Glomerular visceral epithelial cell (primary cell): Measurements from ENCODE around the gene CELSR3.

Experiments used
- DNase-seq: peaks from one replicate; pipeline ENCODE4 v3.0.0-alpha.2; 2016; ENCODE audit errors: extremely low spot score

The CELSR3 gene

GRCh38 chr3:48660800-48661400, 1.8 kb downstream of the CELSR3 start:
- DNase-seq = no peak

- no peak for DNase-seq
Measured at GRCh38 chr3:48656841-48657281, 5.8 kb downstream of the CELSR3 start.

GRCh38 chr3:48656061-48656840, 6.4 kb downstream of the CELSR3 start:
- DNase-seq = peak; percentile 62

DNA sequence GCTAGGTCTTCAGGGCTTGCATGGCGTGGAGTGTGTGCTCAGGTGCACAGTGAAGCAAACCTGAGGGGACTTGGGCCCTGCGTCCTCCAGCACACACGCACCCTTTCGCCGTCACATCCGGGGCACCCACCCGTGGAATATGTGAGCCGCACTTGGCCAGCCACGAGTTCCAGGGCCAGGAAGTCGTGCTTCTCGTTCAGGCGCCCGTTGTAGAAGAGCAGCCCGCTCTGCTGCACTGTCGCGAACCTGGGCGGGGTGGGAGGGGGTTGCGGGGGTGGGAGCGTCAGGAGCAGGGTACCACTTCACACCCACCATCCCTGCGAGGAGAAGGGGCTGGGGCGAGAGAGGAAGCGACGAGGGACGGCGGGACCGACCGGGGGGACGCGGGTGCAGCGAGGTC, 7.1 kb downstream of the CELSR3 start:
- no peak for DNase-seq

- no peak for DNase-seq
Measured at GRCh38 chr3:48655063-48655462, 7.6 kb downstream of the CELSR3 start.

DNA sequence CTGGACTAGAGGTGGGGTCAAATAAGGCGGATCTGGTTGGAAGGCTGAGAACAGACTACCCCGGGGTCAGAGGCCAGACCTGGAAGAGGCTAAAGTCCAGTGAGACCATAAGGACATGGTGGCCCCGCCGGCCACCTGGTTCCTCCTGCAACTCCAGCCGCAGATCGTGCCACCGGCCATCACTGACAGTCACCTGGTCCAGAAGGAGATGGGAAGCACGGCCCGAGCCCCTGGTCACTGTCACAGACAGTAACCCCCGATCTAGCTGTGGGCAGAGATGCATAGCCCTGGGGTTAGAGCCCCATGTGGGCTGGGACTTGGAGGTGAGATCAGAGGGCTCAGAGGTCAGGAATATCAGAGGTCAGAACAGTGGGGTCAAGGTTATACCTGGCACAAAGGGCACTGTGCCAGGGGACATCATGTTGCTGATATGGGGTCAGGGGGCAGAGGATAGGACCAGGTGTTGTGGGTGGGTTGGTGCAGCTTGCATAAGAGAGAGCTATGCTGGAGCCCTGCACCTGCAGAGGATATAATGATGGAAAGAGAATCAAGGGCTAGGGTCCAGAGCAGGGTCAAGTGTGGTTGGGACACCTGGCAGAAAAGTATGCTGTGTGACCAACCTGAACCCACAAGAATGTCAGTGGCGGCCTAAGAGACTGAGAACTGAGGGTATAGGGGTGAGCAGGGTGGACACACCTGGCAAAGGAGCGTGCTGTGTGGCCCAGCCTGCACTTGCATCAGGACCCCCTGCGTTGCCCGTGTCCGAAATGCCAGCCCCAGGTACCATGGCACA, 9.6 kb downstream of the CELSR3 start:
- DNase-seq = peak; percentile 16

- no peak for DNase-seq
Measured at GRCh38 chr3:48651771-48652170, 10.9 kb downstream of the CELSR3 start.

DNA sequence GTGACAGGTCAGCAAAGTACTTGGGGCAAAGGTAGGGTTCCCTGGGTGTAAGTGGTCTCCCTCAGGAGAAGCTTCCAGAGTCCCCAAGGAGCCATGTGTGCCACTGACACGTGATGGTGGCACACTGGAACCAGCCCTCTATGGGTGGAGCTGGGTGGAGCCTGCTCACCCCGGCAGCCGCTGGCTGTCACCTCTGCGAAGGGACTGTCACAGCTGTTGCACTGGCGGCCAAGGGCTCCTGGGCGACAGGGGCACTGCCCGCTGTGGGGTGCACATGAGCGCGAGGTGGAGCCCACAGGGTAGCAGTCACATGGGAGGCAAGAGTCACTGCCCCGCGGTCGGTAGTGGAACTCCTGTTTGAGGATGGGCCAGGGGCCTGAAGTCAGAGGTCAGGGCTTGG, 12.0 kb downstream of the CELSR3 start:
- no peak for DNase-seq

DNA sequence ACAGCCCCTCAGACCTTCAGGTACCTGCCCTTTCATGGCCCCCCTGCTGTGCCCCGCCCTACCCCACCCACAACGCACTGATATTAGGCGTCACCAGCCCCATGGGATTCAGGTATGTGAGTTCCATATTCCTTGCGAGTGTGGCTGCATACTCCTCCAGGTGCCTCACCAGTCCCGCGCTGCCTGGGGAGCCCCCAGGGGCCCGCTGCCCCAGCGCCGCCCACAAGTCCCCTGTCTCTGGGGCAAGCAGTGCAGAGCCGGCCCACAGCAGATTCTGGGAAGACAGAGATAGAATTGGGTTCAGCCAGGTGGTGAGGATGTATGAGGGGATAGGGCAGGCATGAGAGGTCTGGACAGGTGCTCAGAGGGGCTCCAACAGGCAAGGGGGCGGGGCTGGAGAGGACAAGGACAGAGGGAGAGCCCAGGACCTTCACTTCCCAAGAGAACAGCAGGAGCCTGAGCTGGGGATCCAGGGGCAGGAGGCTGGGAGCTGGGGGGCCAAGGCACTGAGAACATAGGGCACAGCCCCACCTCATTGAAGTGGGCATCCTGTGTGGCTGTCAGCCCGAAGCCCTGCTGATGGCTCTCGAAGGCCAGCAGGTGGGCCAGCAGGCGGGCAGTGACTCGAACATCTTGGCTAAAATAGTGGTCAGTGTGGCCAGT, 14.4 kb downstream of the CELSR3 start:
- DNase-seq = no peak

DNA sequence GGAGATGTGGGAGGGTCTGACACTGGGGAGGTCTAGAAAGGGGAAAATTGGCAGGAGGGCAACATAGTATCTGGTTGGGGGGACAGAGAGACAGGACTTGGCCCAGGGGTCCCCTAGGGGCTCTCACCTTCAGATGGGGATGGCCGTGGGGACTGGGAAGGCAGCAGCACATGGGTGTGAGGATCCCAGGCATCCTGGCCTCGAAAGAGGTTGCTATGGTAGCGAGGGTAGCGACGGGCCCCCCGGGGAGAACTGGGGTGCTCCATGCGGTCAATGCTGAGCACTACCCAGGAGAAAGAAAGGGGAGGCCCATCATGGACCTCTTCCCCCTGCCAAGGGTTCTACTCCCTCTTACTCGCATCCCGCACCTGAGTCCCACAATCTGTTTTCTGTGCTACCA, 15.0 kb downstream of the CELSR3 start:
- DNase-seq = no peak

DNA sequence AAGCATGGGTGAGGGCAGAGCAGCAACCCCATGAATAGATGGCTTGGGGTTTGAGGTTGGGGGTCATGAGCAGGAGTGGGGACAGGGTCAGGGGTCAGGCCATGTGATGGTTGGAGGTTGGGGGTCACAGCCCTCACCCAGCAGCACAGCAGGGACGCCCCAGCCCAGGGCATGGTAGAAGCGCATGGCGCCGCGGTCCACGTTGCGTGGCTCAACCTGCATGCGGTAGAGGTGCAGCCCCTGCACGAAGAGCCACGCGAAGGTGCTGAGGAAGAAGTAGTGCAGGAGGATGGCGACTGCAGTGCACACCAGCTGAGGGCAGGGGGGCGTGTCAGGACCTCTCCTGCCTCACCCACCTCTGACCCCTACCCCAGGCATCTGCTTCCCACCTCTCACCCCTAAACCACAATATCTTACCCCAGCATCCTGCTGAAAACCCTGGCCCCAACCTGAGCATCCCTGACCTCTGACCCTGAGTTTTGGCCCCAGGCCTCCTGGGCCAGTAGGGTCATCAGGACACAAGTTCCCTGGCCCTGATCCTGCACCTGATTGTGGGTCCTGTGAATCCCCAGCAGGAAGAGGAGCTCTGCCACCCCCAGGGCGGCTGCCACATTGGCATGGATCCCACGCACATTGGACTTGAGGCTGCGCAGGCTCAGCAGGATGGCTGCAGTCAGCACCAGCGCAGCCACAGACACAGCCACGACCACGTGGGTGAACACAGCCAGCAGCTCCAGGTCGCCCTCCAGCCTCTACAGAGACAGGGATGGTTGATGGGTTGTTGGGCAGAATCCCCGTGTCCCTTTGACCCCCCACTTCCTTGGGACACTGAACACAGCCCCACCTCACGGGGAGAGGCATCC, 17.6 kb downstream of the CELSR3 start:
- no peak for DNase-seq

- no peak for DNase-seq
Measured at GRCh38 chr3:48642605-48643004, 20.1 kb downstream of the CELSR3 start.

- DNase-seq = no peak
Measured at GRCh38 chr3:48641396-48641795, 21.3 kb downstream of the CELSR3 start.

- DNase-seq = no peak
Measured at GRCh38 chr3:48639944-48640606, 22.6 kb downstream of the CELSR3 start.

- no peak for DNase-seq
Measured at GRCh38 chr3:48637305-48637704, 25.4 kb downstream of the CELSR3 start.

GRCh38 chr3:48636149-48636655, 26.5 kb downstream of the CELSR3 start:
- no peak for DNase-seq

GRCh38 chr3:48635222-48636021, 27.3 kb downstream of the CELSR3 start, which contains the start of gene SLC26A6:
Gene SLC26A6 (minus strand): TSS chr3:48635461. CDS start chr3:48635393, 68 bp downstream.
- peak; percentile 95 for DNase-seq

GRCh38 chr3:48634661-48635221, 27.9 kb downstream of the CELSR3 start:
- peak; percentile 67 for DNase-seq

GRCh38 chr3:48633743-48634142, 28.9 kb downstream of the CELSR3 start:
- DNase-seq = no peak
